Chondrocyte (in vitro differentiated cells): ENCODE results near the gene TECR. TPM values are rescaled to one million over a fixed set of nuclear protein-coding genes. Genes with fewer than 3 reads are reported as not detected.

ENCODE experiments used
- DNase-seq: peaks from one replicate; pipeline ENCODE4 v3.0.0; 2021; ENCODE audit warnings: mixed read lengths, low spot score
- H3K27ac Mint-ChIP-seq: one replicate; pipeline ENCODE4 v1.8.0; 2021; ENCODE audit warnings: mild to moderate bottlenecking, moderate library complexity, mixed read lengths; ENCODE audit not compliant: unreplicated experiment
- H3K27me3 Mint-ChIP-seq: 2 replicates; pipeline ENCODE4 v1.8.0; 2021; ENCODE audit warnings: low read depth, mixed read lengths
- H3K36me3 Mint-ChIP-seq: 2 replicates; pipeline ENCODE4 v1.8.0; 2021; ENCODE audit warnings: low read depth, mixed read lengths
- H3K4me1 Mint-ChIP-seq: 2 replicates; pipeline ENCODE4 v1.8.0; 2021; ENCODE audit warnings: low read depth, mild to moderate bottlenecking, mixed read lengths
- H3K4me3 Mint-ChIP-seq: one replicate; pipeline ENCODE4 v1.8.0; 2021; ENCODE audit warnings: mild to moderate bottlenecking, moderate library complexity, mixed read lengths; ENCODE audit not compliant: unreplicated experiment
- H3K9me3 Mint-ChIP-seq: 2 replicates; pipeline ENCODE4 v1.8.0; 2021; ENCODE audit warnings: low read depth, mixed read lengths
- total RNA-seq: library from RNA; stranded (reverse); gene quantifications from 3 replicates; pipeline ENCODE4 v1.2.1, GENCODE V29; 2021
- TF ChIP-seq, protein P1 (sequence below): fragments of 200-600 bp; sonication (generic); IDR thresholded peaks from 2 replicates; pipeline ENCODE4 v1.5.0; 2021; ENCODE audit warnings: antibody characterized with exemption, mild to moderate bottlenecking, moderate library complexity

Gene TECR
- total RNA-seq, 1 donor from 2014 or later: 70.7 TPM

DNA sequence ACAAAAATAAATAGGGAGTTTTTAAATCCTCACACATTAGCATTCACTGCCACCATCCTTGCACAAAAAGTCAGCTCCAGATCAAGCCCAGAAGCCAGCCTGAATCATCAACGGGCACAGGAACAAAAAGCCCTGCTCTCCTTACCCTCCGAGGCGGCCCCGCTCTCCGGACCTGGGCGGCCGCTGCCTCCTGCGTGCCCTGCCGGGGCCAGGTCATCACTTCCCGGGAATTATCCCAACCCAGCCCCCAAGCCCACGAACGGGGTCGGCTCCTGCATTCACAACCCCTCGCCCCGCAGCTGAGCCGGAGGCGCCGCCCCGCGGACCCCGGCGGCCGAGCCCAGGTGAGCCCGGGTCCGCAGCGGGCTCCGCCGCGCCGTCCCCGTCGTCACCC is 12.0 kb upstream of the TECR start:
- H3K4me1 Mint-ChIP-seq: peaks cover 33% of the 10 kb centered on the region
- DNase-seq: no peak
- H3K27ac Mint-ChIP-seq: peak overlapping the region; percentile 85
- TF ChIP-seq, protein P1, sequence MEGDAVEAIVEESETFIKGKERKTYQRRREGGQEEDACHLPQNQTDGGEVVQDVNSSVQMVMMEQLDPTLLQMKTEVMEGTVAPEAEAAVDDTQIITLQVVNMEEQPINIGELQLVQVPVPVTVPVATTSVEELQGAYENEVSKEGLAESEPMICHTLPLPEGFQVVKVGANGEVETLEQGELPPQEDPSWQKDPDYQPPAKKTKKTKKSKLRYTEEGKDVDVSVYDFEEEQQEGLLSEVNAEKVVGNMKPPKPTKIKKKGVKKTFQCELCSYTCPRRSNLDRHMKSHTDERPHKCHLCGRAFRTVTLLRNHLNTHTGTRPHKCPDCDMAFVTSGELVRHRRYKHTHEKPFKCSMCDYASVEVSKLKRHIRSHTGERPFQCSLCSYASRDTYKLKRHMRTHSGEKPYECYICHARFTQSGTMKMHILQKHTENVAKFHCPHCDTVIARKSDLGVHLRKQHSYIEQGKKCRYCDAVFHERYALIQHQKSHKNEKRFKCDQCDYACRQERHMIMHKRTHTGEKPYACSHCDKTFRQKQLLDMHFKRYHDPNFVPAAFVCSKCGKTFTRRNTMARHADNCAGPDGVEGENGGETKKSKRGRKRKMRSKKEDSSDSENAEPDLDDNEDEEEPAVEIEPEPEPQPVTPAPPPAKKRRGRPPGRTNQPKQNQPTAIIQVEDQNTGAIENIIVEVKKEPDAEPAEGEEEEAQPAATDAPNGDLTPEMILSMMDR: no peak
- H3K4me3 Mint-ChIP-seq: peak overlapping the region; percentile 90
- H3K27me3 Mint-ChIP-seq: no peaks in the 10 kb centered on the region
- no peaks in the 10 kb centered on the region for H3K9me3 Mint-ChIP-seq
- H3K36me3 Mint-ChIP-seq: peaks cover 22% of the 10 kb centered on the region

DNA sequence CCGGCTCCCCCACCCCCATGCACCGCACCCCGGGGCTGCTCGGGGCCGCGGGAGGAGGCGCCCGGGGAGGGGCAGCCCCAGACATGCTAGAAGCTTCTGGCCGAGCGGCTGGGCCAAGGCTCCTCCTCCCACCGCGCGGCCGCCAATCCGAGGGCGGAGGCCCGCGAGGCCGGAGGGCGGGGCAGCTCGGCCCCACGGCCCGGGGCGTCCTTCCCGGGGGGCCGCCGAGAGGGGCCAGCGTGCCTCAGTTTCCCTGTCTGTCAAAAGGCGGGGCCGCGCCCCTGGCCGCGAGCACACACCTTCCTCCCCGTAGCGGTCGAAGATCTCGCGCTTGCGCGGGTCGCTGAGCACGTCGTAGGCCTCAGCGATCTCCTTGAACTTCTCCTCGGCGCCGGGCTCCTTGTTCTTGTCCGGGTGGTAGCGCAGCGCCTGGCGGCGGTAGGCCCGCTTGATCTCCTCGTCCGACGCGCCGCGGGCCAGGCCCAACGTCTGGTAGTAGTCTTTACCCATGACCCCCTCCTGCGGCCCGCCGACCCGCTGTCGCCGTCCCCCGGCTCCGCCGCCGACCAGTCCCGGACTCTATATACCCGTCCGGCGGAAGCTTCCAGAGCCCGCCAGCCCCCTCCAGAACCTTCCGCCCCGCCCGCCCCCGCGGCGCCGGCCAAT is 11.4 kb upstream of the TECR start, which contains the start of gene DNAJB1:
Gene DNAJB1 (minus strand): TSS at position 558 of the 666 bp plus-strand sequence. CDS start 48 bp downstream, at position 510.
- DNase-seq: peak; percentile 96
- no peaks in the 10 kb centered on the region for H3K9me3 Mint-ChIP-seq
- H3K36me3 Mint-ChIP-seq: peaks cover 22% of the 10 kb centered on the region
- peak within 1 kb of the TSS; percentile 99 for H3K27ac Mint-ChIP-seq
- no peaks in the 10 kb centered on the region for H3K27me3 Mint-ChIP-seq
- H3K4me1 Mint-ChIP-seq: peaks cover 33% of the 10 kb centered on the region
- TF ChIP-seq, protein P1: no peak
- peak within 1 kb of the TSS; percentile 90 for H3K4me3 Mint-ChIP-seq

DNA sequence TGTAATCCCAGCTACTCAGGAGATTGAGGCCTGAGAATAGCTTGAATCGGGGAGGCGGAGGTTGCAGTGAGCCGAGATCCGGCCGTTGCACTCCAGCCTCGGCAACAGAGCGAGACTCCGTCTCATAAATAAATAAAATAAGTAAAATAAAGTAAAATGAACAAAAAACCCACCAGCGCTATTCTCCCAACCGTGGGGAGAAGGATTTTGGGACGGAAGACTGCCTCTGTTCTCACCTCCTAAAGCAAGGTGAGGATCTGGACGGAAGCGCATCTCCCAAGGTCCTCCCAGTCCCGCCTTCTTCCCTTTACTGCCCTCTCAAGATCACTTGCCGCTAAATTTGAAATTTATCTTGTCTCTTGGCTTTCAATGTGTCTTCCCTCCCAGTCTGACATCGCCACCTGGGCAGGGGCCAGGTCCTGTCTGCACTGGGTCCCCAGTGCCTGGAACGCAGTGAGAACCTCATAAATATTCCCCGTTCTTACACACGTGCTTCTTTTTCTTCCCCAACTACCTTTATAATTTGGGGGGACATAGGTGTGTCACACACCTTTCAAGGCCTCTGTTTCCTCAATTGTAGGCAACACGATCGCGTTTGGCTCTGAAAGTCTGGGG is 10.0 kb upstream of the TECR start:
- peaks cover 22% of the 10 kb centered on the region for H3K36me3 Mint-ChIP-seq
- peak overlapping the region; percentile 37 for H3K27ac Mint-ChIP-seq
- TF ChIP-seq, protein P1: no peak
- peak overlapping the region; percentile 8 for H3K4me3 Mint-ChIP-seq
- no peak for DNase-seq
- H3K4me1 Mint-ChIP-seq: peaks cover 33% of the 10 kb centered on the region
- no peaks in the 10 kb centered on the region for H3K9me3 Mint-ChIP-seq
- H3K27me3 Mint-ChIP-seq: no peaks in the 10 kb centered on the region

DNA sequence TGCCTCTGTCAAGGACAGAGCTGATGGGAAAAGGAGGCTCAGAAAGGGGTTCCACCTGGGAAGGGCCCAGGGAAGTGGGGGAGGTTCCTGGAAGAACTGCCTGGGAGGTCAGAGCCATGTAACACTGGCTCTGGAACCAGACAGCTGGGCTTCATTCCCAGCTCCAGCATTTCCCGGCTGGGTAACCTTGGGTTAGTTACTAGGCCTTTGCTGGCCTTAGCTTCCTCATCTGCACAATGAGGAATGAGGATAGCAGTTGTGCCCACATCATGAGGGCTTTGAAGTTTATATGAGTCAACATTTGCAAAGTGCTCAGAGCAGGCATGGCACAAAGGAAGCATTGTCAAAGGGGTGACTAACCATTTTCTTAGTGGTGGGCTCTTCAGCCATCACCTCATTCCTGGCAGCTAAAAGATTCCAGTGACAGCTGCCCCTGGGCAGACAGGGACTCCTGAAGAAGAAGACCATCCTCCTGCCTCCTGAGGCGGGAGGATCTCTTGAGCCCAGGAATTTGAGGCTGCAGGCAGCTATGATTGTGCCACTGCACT is 9.5 kb upstream of the TECR start:
- H3K4me1 Mint-ChIP-seq: peaks cover 28% of the 10 kb centered on the region
- peak overlapping the region; percentile 37 for H3K27ac Mint-ChIP-seq
- DNase-seq: no peak
- H3K9me3 Mint-ChIP-seq: no peaks in the 10 kb centered on the region
- H3K27me3 Mint-ChIP-seq: no peaks in the 10 kb centered on the region
- TF ChIP-seq, protein P1: no peak
- H3K36me3 Mint-ChIP-seq: peaks cover 18% of the 10 kb centered on the region
- H3K4me3 Mint-ChIP-seq: peak overlapping the region; percentile 8

DNA sequence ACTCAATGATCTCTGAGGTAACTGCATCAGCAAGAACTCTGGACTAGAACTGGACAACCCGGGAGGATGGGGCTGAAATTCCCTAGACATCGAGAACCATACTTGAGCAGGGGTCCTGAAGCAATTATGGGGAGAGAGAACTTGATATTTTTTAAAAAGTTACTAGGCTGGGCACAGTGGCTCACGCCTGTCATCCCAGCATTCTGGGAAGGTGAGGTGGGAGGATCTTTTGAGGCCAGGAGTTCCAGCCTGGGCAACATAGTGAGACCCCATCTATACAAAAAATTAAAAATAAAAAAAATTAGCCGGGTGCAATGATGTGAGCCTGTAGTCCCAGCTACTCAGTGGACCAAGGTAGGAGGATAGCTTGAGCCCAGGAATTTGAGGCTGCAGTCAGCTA is 8.9 kb upstream of the TECR start:
- Mint-ChIP-seq H3K36me3 (peaks cover 12% of the 10 kb centered on the region), H3K4me3 (no peak overlapping the region), H3K27me3 (no peaks in the 10 kb centered on the region), H3K27ac (no peak overlapping the region), H3K4me1 (peaks cover 22% of the 10 kb centered on the region), H3K9me3 (no peaks in the 10 kb centered on the region)
- TF ChIP-seq, protein P1: no peak
- DNase-seq: no peak
